Bladder microvascular endothelial cell (primary cell): Measurements from ENCODE around the gene CORO2B. TPM values are rescaled to one million over a fixed set of nuclear protein-coding genes. Genes with fewer than 3 reads are reported as not detected.

ENCODE experiments used
- total RNA-seq: library from RNA; depleted of rRNA; stranded (reverse); fragments of >200 nt; gene quantifications from 2 replicates; pipeline ENCODE4 v1.2.3, GENCODE V29; 2014

CORO2B gene
- total RNA-seq = 0.32 and 2.1 TPM in 2 replicates

GRCh38 chr15:68578980-68579935 lies at the start of gene CORO2B:
Gene CORO2B, plus strand, starts transcription at chr15:68578993. Its CDS starts 270 bp downstream, at chr15:68579263.

Other genes with a start within 250 kb of the CORO2B start
- gene ITGA11, start 146.8 kb upstream of the CORO2B start, total RNA-seq = 1.6 and 34.5 TPM in 2 replicates
- gene ANP32A, start 241.9 kb downstream of the CORO2B start, total RNA-seq = 46.6 and 74.3 TPM in 2 replicates